ENCODE results near the gene KRTAP12-4.
"Not testable (repeated sequence)": the region's sequence is repeated elsewhere in the genome, so short reads cannot be mapped to it uniquely, and the experiment has no call there.

KRTAP12-4 gene

DNA sequence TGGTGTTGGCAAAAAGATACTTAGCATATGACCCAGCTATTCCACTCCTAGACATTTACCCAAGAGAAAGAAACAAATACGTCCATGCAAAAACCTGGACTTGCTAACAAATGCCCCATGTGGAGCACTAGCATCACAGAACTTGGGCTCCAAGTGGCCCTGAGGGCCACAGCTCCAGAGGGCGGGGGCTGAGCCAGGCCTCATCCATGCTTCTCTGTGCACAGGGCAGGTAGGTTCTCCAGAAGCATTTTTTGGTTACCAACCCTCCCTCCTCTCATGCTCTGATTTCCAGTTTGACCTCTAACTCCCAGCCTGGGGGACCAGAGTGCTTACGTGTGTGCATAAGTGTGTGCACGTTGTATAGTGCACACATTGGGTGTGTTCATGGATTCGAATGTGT lies 10.2 kb upstream of the KRTAP12-4 start:
- H3K4me3 ChIP-seq = no peak overlapping the region
- no peak for DNase-seq
- TF ChIP-seq, protein P1, sequence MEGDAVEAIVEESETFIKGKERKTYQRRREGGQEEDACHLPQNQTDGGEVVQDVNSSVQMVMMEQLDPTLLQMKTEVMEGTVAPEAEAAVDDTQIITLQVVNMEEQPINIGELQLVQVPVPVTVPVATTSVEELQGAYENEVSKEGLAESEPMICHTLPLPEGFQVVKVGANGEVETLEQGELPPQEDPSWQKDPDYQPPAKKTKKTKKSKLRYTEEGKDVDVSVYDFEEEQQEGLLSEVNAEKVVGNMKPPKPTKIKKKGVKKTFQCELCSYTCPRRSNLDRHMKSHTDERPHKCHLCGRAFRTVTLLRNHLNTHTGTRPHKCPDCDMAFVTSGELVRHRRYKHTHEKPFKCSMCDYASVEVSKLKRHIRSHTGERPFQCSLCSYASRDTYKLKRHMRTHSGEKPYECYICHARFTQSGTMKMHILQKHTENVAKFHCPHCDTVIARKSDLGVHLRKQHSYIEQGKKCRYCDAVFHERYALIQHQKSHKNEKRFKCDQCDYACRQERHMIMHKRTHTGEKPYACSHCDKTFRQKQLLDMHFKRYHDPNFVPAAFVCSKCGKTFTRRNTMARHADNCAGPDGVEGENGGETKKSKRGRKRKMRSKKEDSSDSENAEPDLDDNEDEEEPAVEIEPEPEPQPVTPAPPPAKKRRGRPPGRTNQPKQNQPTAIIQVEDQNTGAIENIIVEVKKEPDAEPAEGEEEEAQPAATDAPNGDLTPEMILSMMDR (IDR thresholded peaks at IDR 0.05) = no peak
- H3K36me3 ChIP-seq = no peaks in the 10 kb centered on the region
- intact Hi-C loops (cut with DNase I; ENCODE audit: low total_unique reads) = no loop called here
- no peaks in the 10 kb centered on the region for H3K4me1 ChIP-seq
- H3K27ac ChIP-seq = no peak overlapping the region
- peaks cover 0 to 5% (median 0%) of the 10 kb centered on the region in 3 donors for H3K9me3 ChIP-seq
- no peaks in the 10 kb centered on the region for H3K27me3 ChIP-seq

DNA sequence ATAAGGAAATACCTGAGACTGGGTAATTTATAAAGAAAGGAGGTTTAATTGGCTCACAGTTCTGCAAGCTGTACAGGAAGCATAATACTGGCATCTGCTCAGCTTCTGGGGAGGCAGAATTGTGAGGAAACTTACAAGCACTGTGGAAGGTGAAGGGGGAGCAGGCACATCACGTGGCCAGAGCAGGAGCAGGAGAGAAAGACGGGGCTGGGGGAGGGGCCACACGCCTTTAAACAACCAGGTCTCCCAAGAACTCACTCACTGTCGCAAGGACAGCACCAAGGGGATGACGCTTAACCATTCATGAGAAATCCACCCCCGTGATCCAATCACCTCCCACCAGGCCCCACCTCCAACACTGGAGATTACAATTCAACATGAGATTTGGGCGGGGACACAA lies 7.1 kb upstream of the KRTAP12-4 start:
- H3K4me3 ChIP-seq; DNase-seq; intact Hi-C loops (cut with DNase I; ENCODE audit: low total_unique reads); H3K27ac ChIP-seq; H3K4me1 ChIP-seq; H3K36me3 ChIP-seq; H3K9me3 ChIP-seq: not testable (repeated sequence)
- peaks cover 0 to 14% of the 10 kb centered on the region in 2 donors for H3K27me3 ChIP-seq

DNA sequence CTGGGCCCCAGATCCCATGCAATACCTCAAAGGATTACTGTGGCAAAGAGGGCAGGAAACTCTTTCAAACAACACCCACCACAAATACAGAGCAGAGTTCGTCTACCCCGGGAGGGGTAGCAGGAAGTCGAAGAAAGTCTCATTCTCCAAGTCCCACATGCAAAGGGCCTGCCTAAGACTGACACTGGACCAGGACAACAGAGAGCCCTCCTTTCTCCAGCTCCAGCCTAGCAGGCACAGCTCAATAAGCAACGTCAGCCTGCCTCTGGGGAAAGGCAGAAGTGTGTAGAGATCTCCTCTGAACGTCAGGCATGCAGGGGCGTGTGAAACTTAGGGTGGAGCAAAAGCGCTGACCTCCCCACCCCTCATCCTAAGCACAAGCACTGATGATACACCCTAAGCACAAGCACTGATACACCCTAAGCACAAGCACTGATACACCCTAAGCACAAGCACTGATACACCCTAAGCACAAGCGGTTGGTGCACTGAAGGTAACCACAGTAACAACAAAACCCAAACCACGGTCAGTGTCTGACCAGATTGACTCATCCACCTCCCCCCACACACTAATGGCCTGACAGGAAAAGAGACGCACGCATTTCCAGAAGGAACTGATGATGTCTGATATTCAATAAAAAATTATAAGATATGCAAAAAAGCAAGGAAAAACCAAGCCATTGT lies 4.6 kb upstream of the KRTAP12-4 start:
- Histone ChIP-seq H3K27me3 (peaks cover 0 to 14% of the 10 kb centered on the region in 2 donors), H3K36me3 (no peaks in the 10 kb centered on the region), H3K4me3 (no peak overlapping the region), H3K9me3 (peaks cover 0 to 6% (median 5%) of the 10 kb centered on the region in 3 donors), H3K27ac (no peak overlapping the region), H3K4me1 (no peaks in the 10 kb centered on the region)
- intact Hi-C loops (cut with DNase I; ENCODE audit: low total_unique reads) = no loop called here
- no peak for DNase-seq
- TF ChIP-seq, protein P1 (IDR thresholded peaks at IDR 0.05) = no peak

DNA sequence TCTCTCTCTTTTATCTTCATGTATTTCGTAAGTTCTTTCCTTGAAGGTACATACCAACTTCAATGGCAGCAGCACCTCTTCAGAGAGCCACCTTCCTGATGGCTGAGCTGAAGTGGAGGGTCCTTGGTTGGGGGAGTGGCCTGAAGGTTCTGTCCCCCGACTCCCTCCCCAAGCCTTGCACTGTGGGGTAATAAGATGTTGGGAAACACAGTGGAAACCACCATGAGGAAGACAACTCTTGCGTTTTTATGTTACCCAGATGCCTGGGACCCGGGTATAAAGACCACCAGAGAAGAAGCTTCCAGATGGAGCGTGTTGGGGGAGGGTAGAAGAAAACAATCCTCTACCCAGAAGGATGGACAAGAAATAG lies 4.1 kb upstream of the KRTAP12-4 start:
- H3K27ac ChIP-seq = no peak overlapping the region
- no peaks in the 10 kb centered on the region for H3K36me3 ChIP-seq
- H3K9me3 ChIP-seq = peaks cover 0 to 6% (median 5%) of the 10 kb centered on the region in 3 donors
- TF ChIP-seq, protein P1 (IDR thresholded peaks at IDR 0.05) = no peak
- no peak overlapping the region for H3K4me3 ChIP-seq
- intact Hi-C loops (cut with DNase I; ENCODE audit: low total_unique reads) = no loop called here
- H3K4me1 ChIP-seq = no peaks in the 10 kb centered on the region
- no peak for DNase-seq
- peaks cover 0 to 14% of the 10 kb centered on the region in 2 donors for H3K27me3 ChIP-seq

DNA sequence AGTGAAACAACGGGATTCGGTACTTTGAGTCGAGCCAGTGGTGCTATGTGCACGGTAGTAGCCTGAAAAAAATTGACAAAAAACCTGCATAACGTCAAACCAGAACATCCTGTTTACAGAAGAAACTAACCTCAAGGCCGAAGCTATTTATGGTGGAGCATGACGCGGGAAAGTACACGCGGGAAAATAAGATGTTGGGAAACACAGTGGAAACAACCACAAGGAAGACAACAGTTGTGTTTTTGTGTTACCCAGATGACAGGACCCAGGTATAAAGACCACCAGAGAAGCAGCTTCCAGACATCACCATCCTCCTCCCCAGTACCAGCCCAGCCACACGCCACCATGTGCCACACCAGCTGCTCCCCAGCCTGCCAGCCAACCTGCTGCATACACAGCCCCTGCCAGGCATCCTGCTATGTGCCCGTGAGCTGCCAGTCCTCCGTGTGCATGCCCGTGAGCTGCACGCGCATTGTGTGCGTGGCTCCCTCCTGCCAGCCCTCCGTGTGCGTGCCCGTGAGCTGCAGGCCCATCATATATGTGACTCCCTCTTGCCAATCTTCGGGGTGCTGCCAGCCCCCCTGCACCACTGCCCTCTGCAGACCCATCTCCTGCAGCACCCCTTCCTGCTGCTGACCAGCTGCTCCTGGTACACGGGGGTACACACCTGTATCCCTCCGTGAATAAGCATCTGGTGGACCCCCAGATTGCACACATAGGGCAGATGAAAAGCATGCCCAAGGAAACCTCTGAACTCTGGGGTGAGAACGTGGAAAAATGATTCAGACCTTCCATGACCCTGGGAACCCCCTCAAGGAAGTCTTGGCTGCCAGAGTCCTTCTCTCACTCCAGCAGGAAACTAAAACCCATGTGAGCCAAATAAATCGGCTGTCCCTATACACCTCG lies 3.4 kb upstream of the KRTAP12-4 start, which contains the start of gene KRTAP12-3:
Gene KRTAP12-3, plus strand, starts transcription at position 298 of the 906 bp plus-strand sequence. Its CDS starts 48 bp downstream, at position 346.
- Histone ChIP-seq H3K4me1 (no peaks in the 10 kb centered on the region), H3K9me3 (peaks cover 0 to 6% (median 5%) of the 10 kb centered on the region in 3 donors), H3K27ac (no peak within 1 kb of the TSS), H3K36me3 (no peaks in the 10 kb centered on the region), H3K4me3 (no peak within 1 kb of the TSS), H3K27me3 (peaks cover 0 to 14% of the 10 kb centered on the region in 2 donors)
- TF ChIP-seq, protein P1 (IDR thresholded peaks at IDR 0.05) = no peak
- no peak for DNase-seq
- intact Hi-C loops (cut with DNase I; ENCODE audit: low total_unique reads) = no loop called here

DNA sequence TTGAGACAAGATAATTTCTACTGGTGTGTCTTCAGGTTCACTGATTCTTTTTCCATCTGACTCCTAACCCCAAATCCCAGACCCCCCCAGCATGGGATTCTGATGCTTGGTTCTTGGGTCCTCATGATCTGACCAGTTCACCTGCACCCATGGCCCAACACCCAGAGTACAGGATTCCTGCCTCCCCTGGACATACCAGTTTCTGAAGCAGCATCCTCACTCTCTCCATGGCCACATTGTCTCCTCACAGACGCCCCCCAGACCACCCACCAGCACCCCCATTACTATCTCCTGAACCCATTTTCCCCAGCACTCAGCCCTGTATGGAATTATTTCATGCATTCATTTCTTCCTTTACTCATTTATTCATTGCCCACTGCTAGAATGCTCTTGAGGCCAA lies 2.4 kb upstream of the KRTAP12-4 start:
- intact Hi-C loops (cut with DNase I; ENCODE audit: low total_unique reads) = no loop called here
- no peak for DNase-seq
- no peak overlapping the region for H3K27ac ChIP-seq

More for the DNA sequence above, 2.4 kb upstream of the KRTAP12-4 start:
- TF ChIP-seq, protein P1 (IDR thresholded peaks at IDR 0.05) = no peak
- no peak overlapping the region for H3K4me3 ChIP-seq
- peaks cover 0 to 6% (median 5%) of the 10 kb centered on the region in 3 donors for H3K9me3 ChIP-seq
- H3K27me3 ChIP-seq = peaks cover 0 to 14% of the 10 kb centered on the region in 2 donors
- H3K4me1 ChIP-seq = no peaks in the 10 kb centered on the region
- no peaks in the 10 kb centered on the region for H3K36me3 ChIP-seq

Measured in tibial artery (tissue), 4 donors.